Cardiac septum (tissue), 1 donor: ENCODE results near the gene THPO. TPM values are rescaled to one million over a fixed set of nuclear protein-coding genes. Genes with fewer than 3 reads are reported as not detected.

ENCODE experiments used
- DNase-seq: peaks from one replicate; pipeline ENCODE4 v3.0.0-alpha.2; 2020; ENCODE audit warnings: low spot score
- intact Hi-C: fragments of 100-400 bp; cut with DNase I; formaldehyde crosslinking; loops from one replicate; pipeline ENCODE4 v1.14.0; 2022
- total RNA-seq: library from RNA; stranded (reverse); fragmentation: NEBNext Ultra II Directional; extraction: Animal tissue kit (Norgen Biotek cat#: 25700); gene quantifications from one replicate; pipeline ENCODE4 v1.2.1, GENCODE V29; 2021
- donor health status: DM: no; HTN: no; CAD: no.

The THPO gene
- total RNA-seq, 1 donor from 2014 or later, result 0.48 TPM

GRCh38 chr3:184372296-184372821, 5.6 kb downstream of the THPO start:
- intact Hi-C loops, result loop anchor here (5.0 kb wide), 3 partner anchors 45 to 405 kb away; no protein-coding TSS in a partner anchor
- DNase-seq, result no peak

GRCh38 chr3:184371570-184372018, 6.4 kb downstream of the THPO start:
- intact Hi-C loops, result loop anchor here (1.0 to 5.0 kb wide), 5 partner anchors 46 to 406 kb away; no protein-coding TSS in a partner anchor
- no peak for DNase-seq

- intact Hi-C loops, result no loop called here
- DNase-seq, result no peak
Observed at GRCh38 chr3:184368586-184369183, 9.3 kb downstream of the THPO start.

- no peak for DNase-seq
- intact Hi-C loops, result no loop called here
Observed at GRCh38 chr3:184368116-184368515, 9.9 kb downstream of the THPO start.

GRCh38 chr3:184366619-184367289, 11.3 kb downstream of the THPO start:
- intact Hi-C loops, result no loop called here
- no peak for DNase-seq

GRCh38 chr3:184362668-184363546, 15.1 kb downstream of the THPO start:
- intact Hi-C loops, result loop anchor here (2.0 to 5.0 kb wide), 3 partner anchors 26 to 354 kb away; partner anchors contain the start of genes EIF4G1 and FAM131A
- peak; percentile 97 for DNase-seq

- intact Hi-C loops, result loop anchor here (2.0 to 5.0 kb wide), 3 partner anchors 25 to 355 kb away; partner anchors contain the start of genes EIF4G1 and FAM131A
- no peak for DNase-seq
Observed at GRCh38 chr3:184361932-184362667, 15.9 kb downstream of the THPO start.

- intact Hi-C loops, result loop anchor here (5.0 kb wide), 1 partner anchor 356 kb away; no protein-coding TSS in a partner anchor
- DNase-seq, result no peak
Observed at GRCh38 chr3:184361532-184361931, 16.5 kb downstream of the THPO start, which contains the start of the genes CLCN2 and POLR2H. Gene CLCN2, minus strand, starts transcription at chr3:184361605. Its CDS starts 126 bp downstream, at chr3:184361479. Gene POLR2H, plus strand, starts transcription at chr3:184361710. Its CDS starts 1,783 bp downstream, at chr3:184363493.

- DNase-seq, result no peak
- intact Hi-C loops, result loop anchor here (5.0 kb wide), 1 partner anchor 356 kb away; no protein-coding TSS in a partner anchor
Observed at GRCh38 chr3:184360929-184361531, 17.0 kb downstream of the THPO start.

- DNase-seq, result no peak
- intact Hi-C loops, result loop anchor here (5.0 kb wide), 1 partner anchor 357 kb away; no protein-coding TSS in a partner anchor
Observed at GRCh38 chr3:184360070-184360928, 17.7 kb downstream of the THPO start.

- no peak for DNase-seq
- intact Hi-C loops, result loop anchor here (5.0 kb wide), 1 partner anchor 358 kb away; no protein-coding TSS in a partner anchor
Observed at GRCh38 chr3:184359610-184360009, 18.4 kb downstream of the THPO start.

GRCh38 chr3:184358921-184359350, 19.1 kb downstream of the THPO start:
- DNase-seq, result no peak
- intact Hi-C loops, result no loop called here

GRCh38 chr3:184358124-184358767, 19.8 kb downstream of the THPO start:
- intact Hi-C loops, result no loop called here

GRCh38 chr3:184357248-184358123, 20.5 kb downstream of the THPO start:
- intact Hi-C loops, result no loop called here
- no peak for DNase-seq

More at GRCh38 chr3:184358124-184358767, 19.8 kb downstream of the THPO start:
- DNase-seq, result no peak

- intact Hi-C loops, result no loop called here
- DNase-seq, result no peak
Observed at GRCh38 chr3:184355261-184356040, 22.6 kb downstream of the THPO start.
